Measurements from ENCODE around the gene TMF1. TPM values are rescaled to one million over a fixed set of nuclear protein-coding genes. Genes with fewer than 3 reads are reported as not detected.

Gene TMF1
- total RNA-seq, 1 donor from 2014 or later, result 24.4 TPM

DNA sequence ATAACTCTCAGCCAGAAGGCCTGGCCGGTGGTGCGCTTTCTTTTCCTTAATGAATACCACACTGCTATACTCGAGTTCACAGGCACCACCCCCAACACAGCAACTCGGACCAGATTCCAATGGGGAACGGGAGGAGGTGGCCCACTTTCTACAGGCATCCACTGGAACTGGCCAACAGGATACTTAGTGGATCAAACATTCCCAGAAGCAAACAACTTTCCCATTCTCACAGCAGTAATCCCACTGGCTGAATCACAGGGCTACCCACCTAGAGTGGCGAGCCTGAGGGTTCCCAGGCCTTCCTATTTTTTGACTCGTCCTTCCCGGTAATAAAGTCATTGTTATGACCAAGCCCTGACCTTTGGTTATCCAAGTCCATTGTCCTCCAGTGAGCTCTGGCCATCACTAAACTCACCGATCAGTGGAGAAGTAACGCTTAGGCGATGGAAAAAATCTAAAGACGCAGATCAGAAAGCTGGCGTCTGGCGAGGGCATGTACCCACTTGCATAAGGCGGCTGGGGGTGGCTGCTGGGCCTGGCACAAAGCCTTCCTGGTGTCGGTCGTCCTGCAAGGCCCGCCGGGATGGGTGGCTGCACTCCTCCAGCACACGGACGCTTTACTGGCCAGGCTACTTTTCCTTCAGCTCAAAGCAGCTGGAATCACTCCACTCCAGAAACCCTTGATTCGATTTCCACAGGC is 39.9 kb downstream of the TMF1 start:
- peaks cover 37% of the 10 kb centered on the region for H3K4me1 Mint-ChIP-seq
- H3K4me3 ChIP-seq, result peak overlapping the region; percentile 80
- H3K9me3 ChIP-seq (ENCODE audit: low read depth), result no peaks in the 10 kb centered on the region

DNA sequence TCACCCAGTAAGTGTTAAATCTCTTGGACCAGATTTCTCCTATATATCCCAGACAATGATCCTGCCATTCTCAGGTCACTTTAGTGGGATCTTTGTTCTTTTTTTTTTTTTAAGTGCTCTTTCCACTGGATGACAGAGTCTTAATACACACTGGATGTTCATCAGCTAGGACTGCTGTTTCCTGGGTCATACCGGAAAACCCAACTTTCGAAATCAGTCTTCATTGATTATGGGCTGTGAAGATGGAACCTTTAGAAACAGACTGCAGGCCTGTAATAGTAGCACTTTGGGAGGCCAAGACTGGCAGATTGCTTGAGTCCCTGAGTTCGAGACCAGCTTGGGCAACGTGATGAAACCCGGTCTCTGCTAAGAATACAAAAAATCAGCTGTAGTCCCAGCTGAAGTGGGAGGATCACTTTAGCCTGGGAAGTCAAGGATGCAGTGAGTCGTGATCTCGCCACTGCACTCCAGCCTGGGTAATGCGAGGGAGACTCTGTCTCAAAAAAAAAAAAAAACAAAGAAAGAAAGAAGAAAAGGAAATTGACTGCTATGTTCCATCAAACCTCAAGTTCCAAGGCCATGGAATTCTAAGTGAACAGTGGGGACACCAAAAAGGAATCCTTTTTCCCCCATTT is 40.9 kb downstream of the TMF1 start:
- H3K9ac ChIP-seq, result no peak overlapping the region
- TF ChIP-seq EZH2 (IDR thresholded peaks at IDR 0.05) (no peak), EZH2phosphoT487 (IDR thresholded peaks at IDR 0.05) (no peak)
- TF ChIP-seq, protein P1, sequence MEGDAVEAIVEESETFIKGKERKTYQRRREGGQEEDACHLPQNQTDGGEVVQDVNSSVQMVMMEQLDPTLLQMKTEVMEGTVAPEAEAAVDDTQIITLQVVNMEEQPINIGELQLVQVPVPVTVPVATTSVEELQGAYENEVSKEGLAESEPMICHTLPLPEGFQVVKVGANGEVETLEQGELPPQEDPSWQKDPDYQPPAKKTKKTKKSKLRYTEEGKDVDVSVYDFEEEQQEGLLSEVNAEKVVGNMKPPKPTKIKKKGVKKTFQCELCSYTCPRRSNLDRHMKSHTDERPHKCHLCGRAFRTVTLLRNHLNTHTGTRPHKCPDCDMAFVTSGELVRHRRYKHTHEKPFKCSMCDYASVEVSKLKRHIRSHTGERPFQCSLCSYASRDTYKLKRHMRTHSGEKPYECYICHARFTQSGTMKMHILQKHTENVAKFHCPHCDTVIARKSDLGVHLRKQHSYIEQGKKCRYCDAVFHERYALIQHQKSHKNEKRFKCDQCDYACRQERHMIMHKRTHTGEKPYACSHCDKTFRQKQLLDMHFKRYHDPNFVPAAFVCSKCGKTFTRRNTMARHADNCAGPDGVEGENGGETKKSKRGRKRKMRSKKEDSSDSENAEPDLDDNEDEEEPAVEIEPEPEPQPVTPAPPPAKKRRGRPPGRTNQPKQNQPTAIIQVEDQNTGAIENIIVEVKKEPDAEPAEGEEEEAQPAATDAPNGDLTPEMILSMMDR (IDR thresholded peaks at IDR 0.05), result no peak
- Mint-ChIP-seq H3K36me3 (no peaks in the 10 kb centered on the region), H3K27me3 (ENCODE audit: insufficient read depth, low read depth) (peaks cover 10% of the 10 kb centered on the region), H3K4me3 (no peak overlapping the region), H3K9me3 (no peaks in the 10 kb centered on the region), H3K27ac (no peak overlapping the region), H3K4me1 (peaks cover 37% of the 10 kb centered on the region)
- H3K9me3 ChIP-seq (ENCODE audit: low read depth), result no peaks in the 10 kb centered on the region
- no peaks in the 10 kb centered on the region for H3K36me3 ChIP-seq
- peaks cover 43% of the 10 kb centered on the region for H3K27me3 ChIP-seq
- DNase-seq (ENCODE audit: low spot score), result no peak
- peaks cover 7% of the 10 kb centered on the region for H4K20me1 ChIP-seq (ENCODE audit: low read depth)
- H3K4me1 ChIP-seq, result peaks cover 23% of the 10 kb centered on the region
- H3K4me2 ChIP-seq, result no peak overlapping the region
- H3F3A ChIP-seq (ENCODE audit: low read depth), result peaks cover 31% of the 10 kb centered on the region
- no peak overlapping the region for H3K4me3 ChIP-seq
- H3K79me2 ChIP-seq (ENCODE audit: low read depth), result no peaks in the 10 kb centered on the region
- no peak overlapping the region for H2AFZ ChIP-seq (replicated peaks)
- no peak overlapping the region for H3K27ac ChIP-seq

More for the DNA sequence above, 39.9 kb downstream of the TMF1 start:
- Mint-ChIP-seq H3K36me3 (peaks cover 4% of the 10 kb centered on the region), H3K27ac (peak overlapping the region; percentile 88), H3K4me3 (peak overlapping the region; percentile 88), H3K9me3 (no peaks in the 10 kb centered on the region), H3K27me3 (ENCODE audit: insufficient read depth, low read depth) (peaks cover 10% of the 10 kb centered on the region)
- Histone ChIP-seq H3K27ac (no peak overlapping the region), H3K9ac (no peak overlapping the region), H3K4me1 (peaks cover 23% of the 10 kb centered on the region), H3K27me3 (peaks cover 43% of the 10 kb centered on the region), H3F3A (ENCODE audit: low read depth) (peaks cover 31% of the 10 kb centered on the region), H3K36me3 (no peaks in the 10 kb centered on the region), H4K20me1 (ENCODE audit: low read depth) (peaks cover 7% of the 10 kb centered on the region), H3K4me2 (peak overlapping the region; percentile 93), H3K79me2 (ENCODE audit: low read depth) (no peaks in the 10 kb centered on the region), H2AFZ (replicated peaks) (peak overlapping the region; percentile 96)
- TF ChIP-seq EZH2phosphoT487 (IDR thresholded peaks at IDR 0.05), result no peak
- TF ChIP-seq EZH2 (IDR thresholded peaks at IDR 0.05), result no peak
- TF ChIP-seq, protein P1 (IDR thresholded peaks at IDR 0.05), result no peak
- no peak for DNase-seq (ENCODE audit: low spot score)

DNA sequence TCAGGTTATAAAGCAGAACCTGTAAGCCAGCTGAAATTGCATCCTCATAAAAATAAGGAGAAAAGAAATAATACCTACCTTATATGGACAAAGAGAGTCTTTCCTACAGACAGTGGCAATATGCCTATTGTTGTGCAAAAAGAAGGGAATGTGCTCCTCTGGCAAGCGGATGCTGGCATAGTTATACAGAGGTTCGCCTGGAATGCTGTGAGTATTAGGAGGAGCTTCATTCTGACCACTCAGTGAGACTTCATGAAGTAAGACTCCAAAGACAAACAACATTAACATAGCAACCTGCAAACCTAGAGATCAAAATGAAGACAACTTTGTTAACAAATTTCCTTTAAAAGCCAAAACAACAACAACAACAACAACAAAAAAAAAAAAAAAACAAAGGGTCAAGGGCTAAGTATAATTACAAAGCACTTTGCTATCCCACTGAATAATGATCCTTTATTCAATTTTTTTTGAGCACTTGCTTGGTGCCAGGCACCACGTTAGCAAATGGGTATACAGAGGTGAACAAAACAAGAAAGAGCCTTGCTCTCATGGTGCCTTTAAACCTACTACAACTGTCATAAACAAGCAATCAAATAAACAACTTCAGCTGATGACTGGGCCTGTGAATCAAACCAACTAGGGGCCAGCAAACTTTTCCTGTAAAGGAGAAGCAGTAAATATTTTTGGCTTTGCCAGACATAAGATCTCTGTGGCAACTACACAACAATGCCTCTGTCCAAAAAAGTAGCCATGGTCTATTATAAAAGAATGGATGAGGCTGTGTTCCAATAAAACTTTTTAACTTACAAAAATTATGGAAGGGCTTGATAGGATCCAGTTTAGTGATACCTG is 42.3 kb downstream of the TMF1 start:
- Histone ChIP-seq H3K4me3 (no peak overlapping the region), H3K9me3 (ENCODE audit: low read depth) (no peaks in the 10 kb centered on the region), H3K4me1 (peaks cover 23% of the 10 kb centered on the region), H4K20me1 (ENCODE audit: low read depth) (peaks cover 7% of the 10 kb centered on the region), H3K9ac (no peak overlapping the region), H3K79me2 (ENCODE audit: low read depth) (no peaks in the 10 kb centered on the region), H3K4me2 (peak overlapping the region; percentile 51), H3K27me3 (peaks cover 36% of the 10 kb centered on the region), H2AFZ (replicated peaks) (no peak overlapping the region), H3K36me3 (no peaks in the 10 kb centered on the region), H3F3A (ENCODE audit: low read depth) (peaks cover 31% of the 10 kb centered on the region), H3K27ac (no peak overlapping the region)
- TF ChIP-seq, protein P1 (IDR thresholded peaks at IDR 0.05), result no peak
- TF ChIP-seq EZH2phosphoT487 (IDR thresholded peaks at IDR 0.05) (no peak), EZH2 (IDR thresholded peaks at IDR 0.05) (no peak)
- no peak overlapping the region for H3K4me3 Mint-ChIP-seq
- H3K27me3 Mint-ChIP-seq (ENCODE audit: insufficient read depth, low read depth), result peaks cover 10% of the 10 kb centered on the region
- no peaks in the 10 kb centered on the region for H3K9me3 Mint-ChIP-seq
- H3K36me3 Mint-ChIP-seq, result no peaks in the 10 kb centered on the region
- peak; percentile 51 for DNase-seq (ENCODE audit: low spot score)
- peaks cover 37% of the 10 kb centered on the region for H3K4me1 Mint-ChIP-seq
- H3K27ac Mint-ChIP-seq, result no peak overlapping the region
